Measurements from ENCODE around the gene TIMM13. TPM values are rescaled to one million over a fixed set of nuclear protein-coding genes. Genes with fewer than 3 reads are reported as not detected.

TIMM13 gene
- total and polyA plus RNA-seq, 9 of the 15 experiments (the other 6 are each of a cell fraction or from before 2014, with no cell fraction given), result 17.6 to 215 (median 71.8) TPM

DNA sequence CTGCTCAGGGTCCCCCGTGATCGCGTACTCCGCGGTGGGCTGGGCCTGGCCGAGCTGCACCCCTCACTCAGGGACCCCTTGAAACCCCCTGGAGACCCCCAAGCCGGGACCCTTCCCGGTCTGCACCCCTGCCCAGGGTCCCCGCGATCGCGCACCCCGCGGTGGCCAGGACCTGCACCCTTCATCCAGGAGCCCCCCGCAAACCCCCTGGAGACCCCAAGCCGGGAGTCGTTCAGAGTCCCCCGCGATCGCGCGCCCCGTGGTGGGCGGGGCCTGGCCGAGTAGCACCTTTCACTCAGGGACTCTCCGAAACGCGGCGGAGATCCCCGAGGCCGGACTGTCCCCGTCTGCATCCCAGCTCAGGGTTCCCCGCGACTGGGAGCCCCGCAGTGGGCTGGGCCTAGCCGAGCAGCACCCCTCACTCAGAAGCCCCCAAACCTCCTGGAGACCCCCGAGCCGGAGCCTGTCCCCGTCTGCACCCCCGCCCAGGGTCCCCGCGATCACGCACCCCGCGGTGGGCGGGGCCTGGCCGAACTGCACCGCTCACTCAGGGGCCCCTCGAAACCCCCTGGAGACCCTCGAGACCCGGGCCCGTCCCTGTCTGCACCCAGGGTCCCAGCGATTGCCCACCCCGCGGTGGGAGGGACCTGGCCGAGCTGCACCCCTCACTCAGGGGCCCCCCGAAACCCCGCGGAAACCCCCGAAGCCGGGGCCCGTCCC is 28.6 kb upstream of the TIMM13 start (continued):
- TF ChIP-seq TRIM24 (IDR thresholded peaks at IDR 0.05) (no peak), SRSF3 (IDR thresholded peaks at IDR 0.05; ENCODE audit: insufficient read depth, low read length) (no peak), ARHGAP35 (IDR thresholded peaks at IDR 0.05; ENCODE audit: partially characterized antibody) (no peak), RBM15 (IDR thresholded peaks at IDR 0.05; ENCODE audit: insufficient read depth, low read length) (no peak), ZNF24 (IDR thresholded peaks at IDR 0.05) (no peak), XRCC5 (IDR thresholded peaks at IDR 0.05; ENCODE audit: low read depth, low read length) (no peak), MEF2A (IDR thresholded peaks at IDR 0.05; ENCODE audit: control insufficient read depth, low read depth, low read length) (no peak), FIP1L1 (IDR thresholded peaks at IDR 0.05; ENCODE audit: low read depth, low read length, poor library complexity, severe bottlenecking) (no peak), POU5F1 (IDR thresholded peaks at IDR 0.05; ENCODE audit: borderline replicate concordance, low read depth, low read length, partially characterized antibody) (no peak), ZNF232 (CRISPR knock-in tag; IDR thresholded peaks at IDR 0.05) (no peak)
- TF ChIP-seq, protein P1, sequence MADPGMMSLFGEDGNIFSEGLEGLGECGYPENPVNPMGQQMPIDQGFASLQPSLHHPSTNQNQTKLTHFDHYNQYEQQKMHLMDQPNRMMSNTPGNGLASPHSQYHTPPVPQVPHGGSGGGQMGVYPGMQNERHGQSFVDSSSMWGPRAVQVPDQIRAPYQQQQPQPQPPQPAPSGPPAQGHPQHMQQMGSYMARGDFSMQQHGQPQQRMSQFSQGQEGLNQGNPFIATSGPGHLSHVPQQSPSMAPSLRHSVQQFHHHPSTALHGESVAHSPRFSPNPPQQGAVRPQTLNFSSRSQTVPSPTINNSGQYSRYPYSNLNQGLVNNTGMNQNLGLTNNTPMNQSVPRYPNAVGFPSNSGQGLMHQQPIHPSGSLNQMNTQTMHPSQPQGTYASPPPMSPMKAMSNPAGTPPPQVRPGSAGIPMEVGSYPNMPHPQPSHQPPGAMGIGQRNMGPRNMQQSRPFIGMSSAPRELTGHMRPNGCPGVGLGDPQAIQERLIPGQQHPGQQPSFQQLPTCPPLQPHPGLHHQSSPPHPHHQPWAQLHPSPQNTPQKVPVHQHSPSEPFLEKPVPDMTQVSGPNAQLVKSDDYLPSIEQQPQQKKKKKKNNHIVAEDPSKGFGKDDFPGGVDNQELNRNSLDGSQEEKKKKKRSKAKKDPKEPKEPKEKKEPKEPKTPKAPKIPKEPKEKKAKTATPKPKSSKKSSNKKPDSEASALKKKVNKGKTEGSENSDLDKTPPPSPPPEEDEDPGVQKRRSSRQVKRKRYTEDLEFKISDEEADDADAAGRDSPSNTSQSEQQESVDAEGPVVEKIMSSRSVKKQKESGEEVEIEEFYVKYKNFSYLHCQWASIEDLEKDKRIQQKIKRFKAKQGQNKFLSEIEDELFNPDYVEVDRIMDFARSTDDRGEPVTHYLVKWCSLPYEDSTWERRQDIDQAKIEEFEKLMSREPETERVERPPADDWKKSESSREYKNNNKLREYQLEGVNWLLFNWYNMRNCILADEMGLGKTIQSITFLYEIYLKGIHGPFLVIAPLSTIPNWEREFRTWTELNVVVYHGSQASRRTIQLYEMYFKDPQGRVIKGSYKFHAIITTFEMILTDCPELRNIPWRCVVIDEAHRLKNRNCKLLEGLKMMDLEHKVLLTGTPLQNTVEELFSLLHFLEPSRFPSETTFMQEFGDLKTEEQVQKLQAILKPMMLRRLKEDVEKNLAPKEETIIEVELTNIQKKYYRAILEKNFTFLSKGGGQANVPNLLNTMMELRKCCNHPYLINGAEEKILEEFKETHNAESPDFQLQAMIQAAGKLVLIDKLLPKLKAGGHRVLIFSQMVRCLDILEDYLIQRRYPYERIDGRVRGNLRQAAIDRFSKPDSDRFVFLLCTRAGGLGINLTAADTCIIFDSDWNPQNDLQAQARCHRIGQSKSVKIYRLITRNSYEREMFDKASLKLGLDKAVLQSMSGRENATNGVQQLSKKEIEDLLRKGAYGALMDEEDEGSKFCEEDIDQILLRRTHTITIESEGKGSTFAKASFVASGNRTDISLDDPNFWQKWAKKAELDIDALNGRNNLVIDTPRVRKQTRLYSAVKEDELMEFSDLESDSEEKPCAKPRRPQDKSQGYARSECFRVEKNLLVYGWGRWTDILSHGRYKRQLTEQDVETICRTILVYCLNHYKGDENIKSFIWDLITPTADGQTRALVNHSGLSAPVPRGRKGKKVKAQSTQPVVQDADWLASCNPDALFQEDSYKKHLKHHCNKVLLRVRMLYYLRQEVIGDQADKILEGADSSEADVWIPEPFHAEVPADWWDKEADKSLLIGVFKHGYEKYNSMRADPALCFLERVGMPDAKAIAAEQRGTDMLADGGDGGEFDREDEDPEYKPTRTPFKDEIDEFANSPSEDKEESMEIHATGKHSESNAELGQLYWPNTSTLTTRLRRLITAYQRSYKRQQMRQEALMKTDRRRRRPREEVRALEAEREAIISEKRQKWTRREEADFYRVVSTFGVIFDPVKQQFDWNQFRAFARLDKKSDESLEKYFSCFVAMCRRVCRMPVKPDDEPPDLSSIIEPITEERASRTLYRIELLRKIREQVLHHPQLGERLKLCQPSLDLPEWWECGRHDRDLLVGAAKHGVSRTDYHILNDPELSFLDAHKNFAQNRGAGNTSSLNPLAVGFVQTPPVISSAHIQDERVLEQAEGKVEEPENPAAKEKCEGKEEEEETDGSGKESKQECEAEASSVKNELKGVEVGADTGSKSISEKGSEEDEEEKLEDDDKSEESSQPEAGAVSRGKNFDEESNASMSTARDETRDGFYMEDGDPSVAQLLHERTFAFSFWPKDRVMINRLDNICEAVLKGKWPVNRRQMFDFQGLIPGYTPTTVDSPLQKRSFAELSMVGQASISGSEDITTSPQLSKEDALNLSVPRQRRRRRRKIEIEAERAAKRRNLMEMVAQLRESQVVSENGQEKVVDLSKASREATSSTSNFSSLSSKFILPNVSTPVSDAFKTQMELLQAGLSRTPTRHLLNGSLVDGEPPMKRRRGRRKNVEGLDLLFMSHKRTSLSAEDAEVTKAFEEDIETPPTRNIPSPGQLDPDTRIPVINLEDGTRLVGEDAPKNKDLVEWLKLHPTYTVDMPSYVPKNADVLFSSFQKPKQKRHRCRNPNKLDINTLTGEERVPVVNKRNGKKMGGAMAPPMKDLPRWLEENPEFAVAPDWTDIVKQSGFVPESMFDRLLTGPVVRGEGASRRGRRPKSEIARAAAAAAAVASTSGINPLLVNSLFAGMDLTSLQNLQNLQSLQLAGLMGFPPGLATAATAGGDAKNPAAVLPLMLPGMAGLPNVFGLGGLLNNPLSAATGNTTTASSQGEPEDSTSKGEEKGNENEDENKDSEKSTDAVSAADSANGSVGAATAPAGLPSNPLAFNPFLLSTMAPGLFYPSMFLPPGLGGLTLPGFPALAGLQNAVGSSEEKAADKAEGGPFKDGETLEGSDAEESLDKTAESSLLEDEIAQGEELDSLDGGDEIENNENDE (IDR thresholded peaks at IDR 0.05; ENCODE audit: low read depth, low read length), result no peak
- TF ChIP-seq, protein P2, sequence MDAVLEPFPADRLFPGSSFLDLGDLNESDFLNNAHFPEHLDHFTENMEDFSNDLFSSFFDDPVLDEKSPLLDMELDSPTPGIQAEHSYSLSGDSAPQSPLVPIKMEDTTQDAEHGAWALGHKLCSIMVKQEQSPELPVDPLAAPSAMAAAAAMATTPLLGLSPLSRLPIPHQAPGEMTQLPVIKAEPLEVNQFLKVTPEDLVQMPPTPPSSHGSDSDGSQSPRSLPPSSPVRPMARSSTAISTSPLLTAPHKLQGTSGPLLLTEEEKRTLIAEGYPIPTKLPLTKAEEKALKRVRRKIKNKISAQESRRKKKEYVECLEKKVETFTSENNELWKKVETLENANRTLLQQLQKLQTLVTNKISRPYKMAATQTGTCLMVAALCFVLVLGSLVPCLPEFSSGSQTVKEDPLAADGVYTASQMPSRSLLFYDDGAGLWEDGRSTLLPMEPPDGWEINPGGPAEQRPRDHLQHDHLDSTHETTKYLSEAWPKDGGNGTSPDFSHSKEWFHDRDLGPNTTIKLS (IDR thresholded peaks at IDR 0.05; ENCODE audit: borderline replicate concordance, low read depth), result no peak

All from K562 (cell line).